DMS79 treated with DMSO at 0.1 percent for 48 hours (cell line): Measurements from ENCODE around the gene SOHLH1.
A peak's percentile ranks its signal among the peaks of the same experiment; 100 is the strongest.

Source experiments
- DNase-seq: peaks from one replicate; lab custom pipeline; 2025; lab: John Stamatoyannopoulos, UW

SOHLH1 gene

GRCh38 chr9:135729480-135729879, 30.2 kb upstream of the SOHLH1 start:
- no peak for DNase-seq

GRCh38 chr9:135728436-135729110, 29.3 kb upstream of the SOHLH1 start:
- DNase-seq = no peak

- DNase-seq = no peak
Observed at GRCh38 chr9:135727257-135727875, 28.1 kb upstream of the SOHLH1 start.

GRCh38 chr9:135726138-135726853, 27.0 kb upstream of the SOHLH1 start:
- DNase-seq = no peak

GRCh38 chr9:135724186-135724787, 25.0 kb upstream of the SOHLH1 start:
- DNase-seq = no peak

- no peak for DNase-seq
Observed at GRCh38 chr9:135722365-135722764, 23.1 kb upstream of the SOHLH1 start.

- DNase-seq = no peak
Observed at GRCh38 chr9:135719472-135719871, 20.2 kb upstream of the SOHLH1 start.

GRCh38 chr9:135718616-135719015, 19.3 kb upstream of the SOHLH1 start:
- no peak for DNase-seq

GRCh38 chr9:135717410-135717809, 18.1 kb upstream of the SOHLH1 start:
- DNase-seq = no peak

- DNase-seq = no peak
Observed at GRCh38 chr9:135716045-135716444, 16.8 kb upstream of the SOHLH1 start.

- DNase-seq = no peak
Observed at GRCh38 chr9:135715056-135715595, 15.8 kb upstream of the SOHLH1 start.

GRCh38 chr9:135714242-135715055, 15.2 kb upstream of the SOHLH1 start:
- peak; percentile 14 for DNase-seq

- peak; percentile 80 for DNase-seq
Observed at GRCh38 chr9:135712613-135713295, 13.5 kb upstream of the SOHLH1 start.

- peak; percentile 38 for DNase-seq
Observed at GRCh38 chr9:135711881-135712280, 12.6 kb upstream of the SOHLH1 start.

- peak; percentile 71 for DNase-seq
Observed at GRCh38 chr9:135711391-135711790, 12.1 kb upstream of the SOHLH1 start.

- no peak for DNase-seq
Observed at GRCh38 chr9:135708164-135708563, 8.9 kb upstream of the SOHLH1 start.

- peak; percentile 8 for DNase-seq
Observed at GRCh38 chr9:135707252-135708138, 8.2 kb upstream of the SOHLH1 start.

- DNase-seq = peak; percentile 7
Observed at GRCh38 chr9:135706288-135706687, 7.0 kb upstream of the SOHLH1 start.

- DNase-seq = peak; percentile 43
Observed at GRCh38 chr9:135705376-135705775, 6.1 kb upstream of the SOHLH1 start.

- DNase-seq = no peak
Observed at GRCh38 chr9:135704483-135704882, 5.2 kb upstream of the SOHLH1 start.
